SK-N-MC (cell line): ENCODE results near the gene TTC21A.

ENCODE experiments used
- DNase-seq: peaks from one replicate; pipeline ENCODE4 v3.0.0-alpha.2; 2011; ENCODE audit warnings: low read depth, low spot score
- H3K27ac ChIP-seq: fragments of 200-600 bp; sonication (generic); 2 replicates; pipeline ENCODE4 v1.5.1; 2016; ENCODE audit warnings: mixed run types
- H3K36me3 ChIP-seq: fragments of 200-600 bp; sonication (generic); 2 replicates; pipeline ENCODE4 v1.6.1; 2017; ENCODE audit warnings: antibody characterized with exemption, low read length, mixed read lengths; ENCODE audit not compliant: insufficient read depth
- H3K4me3 ChIP-seq: fragments of 200-600 bp; sonication (generic); 2 replicates; pipeline ENCODE4 v1.5.1; 2016
- H3K9ac ChIP-seq: fragments of 200-600 bp; sonication (generic); 2 replicates; pipeline ENCODE4 v1.8.0; 2017; ENCODE audit warnings: mixed run types, mixed read lengths; ENCODE audit not compliant: insufficient read length
- H3K9me3 ChIP-seq: fragments of 200-600 bp; sonication (generic); 2 replicates; pipeline ENCODE4 v1.6.1; 2017; ENCODE audit warnings: low read depth, mild to moderate bottlenecking, antibody characterized with exemption, low read length, moderate library complexity, mixed read lengths
- EZH2 ChIP-seq: fragments of 200-600 bp; sonication (generic); IDR thresholded peaks from one replicate; pipeline ENCODE4 v1.6.1; 2017; ENCODE audit warnings: antibody characterized with exemption
- FOXP2 ChIP-seq: optimal IDR thresholded peaks from 2 replicates; pipeline ENCODE3; 2011; ENCODE audit warnings: mild to moderate bottlenecking, moderate library complexity; ENCODE audit not compliant: insufficient read depth; ENCODE audit errors: extremely low read length, control extremely low read depth
- POLR2AphosphoS5 ChIP-seq: IDR thresholded peaks from 2 replicates; pipeline ENCODE4 v1.6.1; 2012; ENCODE audit warnings: mild to moderate bottlenecking, low read depth, low read length, borderline replicate concordance

Gene TTC21A

GRCh38 chr3:39187372-39188155 is 80.1 kb downstream of the TTC21A start:
- TF ChIP-seq POLR2AphosphoS5 (no peak), FOXP2 (no peak), EZH2 (no peak)
- Histone ChIP-seq H3K4me3 (no peak overlapping the region), H3K9ac (no peak overlapping the region), H3K27ac (no peak overlapping the region), H3K36me3 (no peaks in the 10 kb centered on the region), H3K9me3 (no peaks in the 10 kb centered on the region)
- DNase-seq, result no peak
